CD4-positive, CD25-positive, alpha-beta regulatory T cell (primary cell): ENCODE results near the gene NTRK1. TPM values are rescaled to one million over a fixed set of nuclear protein-coding genes. Genes with fewer than 3 reads are reported as not detected.

ENCODE experiments used
- ATAC-seq, 2 donors: fragments of 150-1000 bp; cut with Tn5 transposase; one replicate each; pipeline ENCODE4 v1.10.0; 2021; ENCODE audit warnings: low read depth in 2 of 2, moderate number of reproducible peaks in 2 of 2, moderate library complexity in 1 of 2
- DNase-seq, 3 donors: peaks; one replicate each; pipeline versions ENCODE4 v3.0.0 to v3.0.0-alpha.2; 2012 to 2022; ENCODE audit warnings: mixed read lengths in 1 of 3
- H3K27ac ChIP-seq: one replicate; pipeline ENCODE4 v1.7.0; 2013; ENCODE audit warnings: mild to moderate bottlenecking, low read length; ENCODE audit not compliant: insufficient read depth, poor library complexity, severe bottlenecking
- H3K27me3 ChIP-seq: one replicate; pipeline ENCODE4 v1.7.0; 2013; ENCODE audit warnings: low read length; ENCODE audit not compliant: control insufficient read depth, insufficient read depth
- H3K36me3 ChIP-seq: one replicate; pipeline ENCODE4 v1.7.0; 2013; ENCODE audit warnings: mild to moderate bottlenecking, low read length, moderate library complexity; ENCODE audit not compliant: control insufficient read depth, insufficient read depth
- H3K4me1 ChIP-seq: 2 replicates; pipeline ENCODE4 v1.7.0; 2013; ENCODE audit warnings: mild to moderate bottlenecking, low read length; ENCODE audit not compliant: insufficient read depth, control insufficient read depth, poor library complexity, severe bottlenecking
- H3K4me3 ChIP-seq: one replicate; pipeline ENCODE4 v1.7.0; 2013; ENCODE audit warnings: low read depth, mild to moderate bottlenecking, low read length, moderate library complexity
- H3K9me3 ChIP-seq, 2 experiments: 1 replicate in 1 of 2; 2 replicates in 1 of 2; pipeline ENCODE4 v1.7.0; 2013; ENCODE audit warnings: low read length in 2 of 2, mild to moderate bottlenecking in 1 of 2, moderate library complexity in 1 of 2; ENCODE audit not compliant: control insufficient read depth in 2 of 2
- H3K27ac Mint-ChIP-seq, 3 donors: one replicate each; pipeline ENCODE4 v1.8.0; 2020 to 2022; ENCODE audit warnings: mild to moderate bottlenecking in 3 of 3, mixed read lengths in 3 of 3, moderate library complexity in 2 of 3
- H3K27me3 Mint-ChIP-seq: one replicate; pipeline ENCODE4 v1.8.0; 2022; ENCODE audit warnings: mild to moderate bottlenecking, mixed read lengths
- H3K36me3 Mint-ChIP-seq: one replicate; pipeline ENCODE4 v1.8.0; 2020; ENCODE audit warnings: mixed read lengths
- H3K4me1 Mint-ChIP-seq, 4 donors: one replicate each; pipeline ENCODE4 v1.8.0; 2020 to 2022; ENCODE audit warnings: mixed read lengths in 4 of 4, mild to moderate bottlenecking in 1 of 4
- H3K4me3 Mint-ChIP-seq, 4 donors: one replicate each; pipeline ENCODE4 v1.8.0; 2020 to 2022; ENCODE audit warnings: mild to moderate bottlenecking in 4 of 4, mixed read lengths in 4 of 4, moderate library complexity in 3 of 4
- H3K9me3 Mint-ChIP-seq, 7 donors: one replicate each; pipeline ENCODE4 v1.8.0; 2020 to 2022; ENCODE audit warnings: mixed read lengths in 7 of 7, mild to moderate bottlenecking in 3 of 7, moderate library complexity in 2 of 7
- polyA plus RNA-seq, 4 donors: library from polyadenylated mRNA; unstranded; fragments of 300-500 nt; fragmentation: Illumina TruSeq; gene quantifications; one replicate each; pipeline ENCODE4 v1.2.3, GENCODE V29; 2021
- total RNA-seq: library from RNA; stranded (reverse); gene quantifications from one replicate; pipeline ENCODE4 v1.2.3, GENCODE V29; 2022

The NTRK1 gene
- total and polyA plus RNA-seq, 5 donors from 2014 or later: 0.06 to 0.91 (median 0.27) TPM; not detected in 1

GRCh38 chr1:156851779-156852417 is 8.8 kb upstream of the NTRK1 start:
- Histone ChIP-seq H3K9me3 (no peaks in the 10 kb centered on the region), H3K4me3 (no peak overlapping the region), H3K4me1 (peaks cover 12% of the 10 kb centered on the region), H3K27me3 (peaks cover 8% of the 10 kb centered on the region), H3K27ac (no peak overlapping the region), H3K36me3 (no peaks in the 10 kb centered on the region)
- H3K27ac Mint-ChIP-seq: peak overlapping the region in 1 of 3 donors; percentile 52
- H3K9me3 Mint-ChIP-seq: no peaks in the 10 kb centered on the region
- H3K36me3 Mint-ChIP-seq: no peaks in the 10 kb centered on the region
- H3K4me3 Mint-ChIP-seq: no peak overlapping the region
- DNase-seq: no peak
- peaks cover 4 to 19% (median 5%) of the 10 kb centered on the region in 4 donors for H3K4me1 Mint-ChIP-seq
- no peak for ATAC-seq
- H3K27me3 Mint-ChIP-seq: peaks cover 10% of the 10 kb centered on the region

DNA sequence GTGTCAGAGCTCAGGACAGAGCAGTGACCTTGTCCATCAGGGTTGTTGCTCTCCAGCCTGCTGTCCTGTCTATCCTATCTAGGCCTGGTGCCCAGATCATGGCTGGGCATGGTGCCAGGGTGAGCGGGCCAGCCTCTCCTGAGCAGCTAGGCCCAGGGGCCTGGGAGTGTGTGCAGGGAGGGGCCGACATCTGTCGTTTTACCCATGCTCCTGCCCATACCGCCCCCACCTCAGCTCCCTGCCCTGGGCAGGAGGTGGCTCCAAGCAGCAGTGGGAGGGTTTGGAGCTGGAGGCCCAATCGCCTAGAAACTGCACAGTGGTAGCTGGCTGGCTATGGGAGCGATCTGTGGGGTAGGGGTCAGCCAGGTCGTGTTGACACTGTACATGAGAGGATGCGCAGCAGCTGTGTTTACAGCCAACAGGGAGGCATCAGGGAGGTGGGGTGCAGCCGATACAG is 8.2 kb upstream of the NTRK1 start:
- no peaks in the 10 kb centered on the region for H3K36me3 ChIP-seq
- ATAC-seq: no peak
- peaks cover 8% of the 10 kb centered on the region for H3K27me3 Mint-ChIP-seq
- H3K36me3 Mint-ChIP-seq: no peaks in the 10 kb centered on the region
- no peak for DNase-seq
- no peaks in the 10 kb centered on the region for H3K9me3 ChIP-seq
- peaks cover 4% of the 10 kb centered on the region for H3K27me3 ChIP-seq
- H3K27ac Mint-ChIP-seq: peak overlapping the region in 1 of 3 donors; percentile 23
- H3K4me1 ChIP-seq: peaks cover 12% of the 10 kb centered on the region
- H3K27ac ChIP-seq: no peak overlapping the region
- H3K9me3 Mint-ChIP-seq: no peaks in the 10 kb centered on the region
- peaks cover 4 to 16% (median 5%) of the 10 kb centered on the region in 4 donors for H3K4me1 Mint-ChIP-seq
- no peak overlapping the region for H3K4me3 Mint-ChIP-seq
- no peak overlapping the region for H3K4me3 ChIP-seq

- peaks cover 21% of the 10 kb centered on the region for H3K27me3 Mint-ChIP-seq
- Histone ChIP-seq H3K4me3 (no peak overlapping the region), H3K36me3 (no peaks in the 10 kb centered on the region), H3K27ac (no peak overlapping the region), H3K9me3 (no peaks in the 10 kb centered on the region), H3K4me1 (peaks cover 5% of the 10 kb centered on the region), H3K27me3 (no peaks in the 10 kb centered on the region)
- no peaks in the 10 kb centered on the region for H3K9me3 Mint-ChIP-seq
- H3K36me3 Mint-ChIP-seq: no peaks in the 10 kb centered on the region
- no peak overlapping the region for H3K27ac Mint-ChIP-seq
- ATAC-seq: no peak
- peaks cover 0 to 7% (median under 1%) of the 10 kb centered on the region in 4 donors for H3K4me1 Mint-ChIP-seq
- no peak overlapping the region for H3K4me3 Mint-ChIP-seq
- DNase-seq: no peak
These were observed 6.9 kb upstream of the NTRK1 start for GRCh38 chr1:156853761-156854160.

DNA sequence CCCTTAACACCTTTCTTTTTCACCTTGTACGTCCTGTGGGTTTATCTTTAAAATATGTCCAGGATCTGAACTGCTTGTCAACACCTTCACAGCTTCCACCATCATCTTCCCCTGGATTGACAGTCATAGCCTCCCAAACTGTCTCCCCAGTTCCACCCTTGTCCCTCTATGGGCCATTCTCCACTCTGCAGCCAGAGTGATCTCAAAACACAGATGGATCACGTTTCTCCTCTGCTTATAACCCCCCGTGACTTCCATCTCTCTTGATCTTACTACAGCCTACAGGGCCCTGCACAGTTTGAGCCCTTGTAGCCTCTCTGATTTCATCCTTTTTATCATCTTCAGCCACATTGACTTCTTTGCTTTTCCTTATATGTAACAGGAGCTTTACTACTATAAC is 6.0 kb upstream of the NTRK1 start:
- no peak overlapping the region for H3K4me3 Mint-ChIP-seq
- H3K27me3 Mint-ChIP-seq: peaks cover 27% of the 10 kb centered on the region
- no peaks in the 10 kb centered on the region for H3K36me3 ChIP-seq
- DNase-seq: no peak
- H3K4me3 ChIP-seq: no peak overlapping the region
- no peaks in the 10 kb centered on the region for H3K9me3 ChIP-seq
- H3K27ac Mint-ChIP-seq: peak overlapping the region in 1 of 3 donors; percentile 26
- H3K27me3 ChIP-seq: no peaks in the 10 kb centered on the region
- H3K9me3 Mint-ChIP-seq: no peaks in the 10 kb centered on the region
- peaks cover 6% of the 10 kb centered on the region for H3K4me1 ChIP-seq
- H3K4me1 Mint-ChIP-seq: peaks cover 0 to 6% (median under 1%) of the 10 kb centered on the region in 4 donors
- H3K27ac ChIP-seq: no peak overlapping the region
- H3K36me3 Mint-ChIP-seq: no peaks in the 10 kb centered on the region
- no peak for ATAC-seq

DNA sequence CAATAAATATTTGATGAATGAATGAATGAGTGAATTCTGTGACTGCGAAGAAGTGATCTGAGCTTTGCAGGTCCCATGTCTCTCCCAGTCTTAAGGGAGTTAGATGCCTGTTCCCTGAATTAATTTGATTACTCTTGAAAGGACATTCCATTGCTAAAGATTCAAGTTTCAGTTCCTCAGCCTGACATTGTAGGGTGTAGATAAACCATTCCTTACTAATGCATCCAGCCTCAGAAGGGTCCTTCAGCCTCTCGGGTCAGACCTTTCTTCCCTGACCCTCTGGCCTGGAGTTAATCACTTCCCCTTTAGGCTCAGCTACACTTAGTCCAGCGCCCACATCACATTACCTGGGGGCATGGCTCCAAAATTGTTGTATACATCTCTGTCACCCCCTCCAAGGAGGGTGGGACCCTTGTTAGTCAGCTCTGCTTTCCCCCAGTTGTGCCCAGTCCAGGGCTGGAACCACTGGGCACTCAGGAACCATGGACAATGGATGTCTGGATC is 4.3 kb upstream of the NTRK1 start:
- Histone ChIP-seq H3K9me3 (no peaks in the 10 kb centered on the region), H3K27me3 (peaks cover 1% of the 10 kb centered on the region), H3K36me3 (no peaks in the 10 kb centered on the region), H3K4me1 (peaks cover 23% of the 10 kb centered on the region), H3K27ac (no peak overlapping the region), H3K4me3 (no peak overlapping the region)
- no peak for DNase-seq
- Mint-ChIP-seq H3K36me3 (no peaks in the 10 kb centered on the region), H3K27me3 (peaks cover 37% of the 10 kb centered on the region), H3K27ac (peak overlapping the region in 1 of 3 donors; percentile 61), H3K9me3 (no peaks in the 10 kb centered on the region), H3K4me1 (peaks cover 0 to 14% (median 6%) of the 10 kb centered on the region in 4 donors), H3K4me3 (no peak overlapping the region)
- ATAC-seq: no peak

DNA sequence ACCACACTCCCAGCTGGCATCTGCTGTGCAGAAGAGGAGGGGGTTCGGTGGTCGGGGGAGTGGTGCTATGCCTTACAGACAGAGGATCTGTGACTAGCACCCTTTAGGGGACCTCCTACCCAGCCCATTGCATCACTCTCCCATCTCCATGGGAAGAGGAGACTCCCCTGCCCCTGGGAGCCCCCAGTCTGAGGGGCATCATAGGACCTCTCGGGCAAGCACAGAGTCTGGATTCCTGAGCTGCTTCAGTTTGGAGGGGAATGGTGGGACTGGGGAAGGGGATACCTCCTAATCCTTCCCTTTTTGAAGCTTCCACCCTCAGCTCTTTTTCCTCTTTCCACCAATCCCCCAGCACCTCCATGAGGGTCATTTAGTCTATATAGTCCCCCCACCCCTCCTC is 3.1 kb upstream of the NTRK1 start:
- Mint-ChIP-seq H3K9me3 (no peaks in the 10 kb centered on the region), H3K27ac (peak overlapping the region in 1 of 3 donors; percentile 25)
- peaks cover 10% of the 10 kb centered on the region for H3K27me3 ChIP-seq

GRCh38 chr1:156858555-156858956 is 2.1 kb upstream of the NTRK1 start:
- peaks cover 53% of the 10 kb centered on the region for H3K27me3 Mint-ChIP-seq
- H3K27ac Mint-ChIP-seq: no peak overlapping the region
- Histone ChIP-seq H3K27ac (no peak overlapping the region), H3K36me3 (no peaks in the 10 kb centered on the region), H3K27me3 (peaks cover 10% of the 10 kb centered on the region), H3K4me3 (no peak overlapping the region), H3K4me1 (peaks cover 35% of the 10 kb centered on the region), H3K9me3 (no peaks in the 10 kb centered on the region)
- DNase-seq (no peak), ATAC-seq (no peak)
- H3K4me1 Mint-ChIP-seq: peaks cover 7 to 26% (median 10%) of the 10 kb centered on the region in 4 donors
- no peaks in the 10 kb centered on the region for H3K9me3 Mint-ChIP-seq
- H3K4me3 Mint-ChIP-seq: peak overlapping the region; percentile 31 to 49 (median 42)
- no peaks in the 10 kb centered on the region for H3K36me3 Mint-ChIP-seq

More for the DNA sequence above, 3.1 kb upstream of the NTRK1 start:
- peaks cover 25% of the 10 kb centered on the region for H3K4me1 ChIP-seq
- peak overlapping the region in 1 of 4 donors; percentile 59 for H3K4me3 Mint-ChIP-seq
- H3K36me3 Mint-ChIP-seq: no peaks in the 10 kb centered on the region
- H3K27me3 Mint-ChIP-seq: peaks cover 45% of the 10 kb centered on the region
- ATAC-seq: no peak
- DNase-seq: no peak
- H3K4me1 Mint-ChIP-seq: peaks cover 0 to 20% (median 7%) of the 10 kb centered on the region in 4 donors
- no peak overlapping the region for H3K27ac ChIP-seq
- H3K36me3 ChIP-seq: no peaks in the 10 kb centered on the region
- H3K9me3 ChIP-seq: no peaks in the 10 kb centered on the region
- no peak overlapping the region for H3K4me3 ChIP-seq
